H9 (cell line): ENCODE data around the gene SOX3. TPM values are rescaled to one million over a fixed set of nuclear protein-coding genes. Genes with fewer than 3 reads are reported as not detected.

Experiments used
- DNase-seq: peaks from one replicate; pipeline ENCODE4 v3.0.0-alpha.2; 2017
- H2AFZ ChIP-seq: one replicate; pipeline ENCODE4 v1.6.1; 2013; ENCODE audit warnings: mild to moderate bottlenecking, low read length, control low read depth, moderate library complexity
- H2AK5ac ChIP-seq: 2 replicates; pipeline ENCODE4 v1.6.1; 2013; ENCODE audit warnings: low read length, control low read depth, mixed read lengths; ENCODE audit not compliant: insufficient read length
- H2BK120ac ChIP-seq: one replicate; pipeline ENCODE4 v1.6.1; 2013; ENCODE audit warnings: low read depth, mild to moderate bottlenecking, low read length, control low read depth, inconsistent platforms; ENCODE audit not compliant: poor library complexity, severe bottlenecking
- H2BK12ac ChIP-seq: 2 replicates; pipeline ENCODE4 v1.6.1; 2013; ENCODE audit warnings: low read length, control low read depth, mixed read lengths, low read depth; ENCODE audit not compliant: insufficient read length
- H2BK15ac ChIP-seq: 2 replicates; pipeline ENCODE4 v1.6.1; 2013; ENCODE audit warnings: low read depth, low read length, control low read depth
- H2BK20ac ChIP-seq: one replicate; pipeline ENCODE4 v1.6.1; 2013; ENCODE audit warnings: low read depth, mild to moderate bottlenecking, low read length, control low read depth, inconsistent platforms; ENCODE audit not compliant: poor library complexity, severe bottlenecking
- H2BK5ac ChIP-seq: 2 replicates; pipeline ENCODE4 v1.6.1; 2013; ENCODE audit warnings: low read length, control low read depth, mixed read lengths; ENCODE audit not compliant: insufficient read length
- H3K14ac ChIP-seq: 2 replicates; pipeline ENCODE4 v1.6.1; 2013; ENCODE audit warnings: low read length, control low read depth; ENCODE audit not compliant: insufficient read depth
- H3K18ac ChIP-seq: 2 replicates; pipeline ENCODE4 v1.6.1; 2013; ENCODE audit warnings: low read depth, mild to moderate bottlenecking, mixed read lengths, low read length, control low read depth; ENCODE audit not compliant: insufficient read length
- H3K23ac ChIP-seq: 2 replicates; pipeline ENCODE4 v1.6.1; 2013; ENCODE audit warnings: low read length, control low read depth, mixed read lengths, low read depth; ENCODE audit not compliant: insufficient read length
- H3K23me2 ChIP-seq: 2 replicates; pipeline ENCODE4 v1.6.1; 2013; ENCODE audit warnings: low read depth, mild to moderate bottlenecking, mixed read lengths, low read length, control low read depth; ENCODE audit not compliant: insufficient read length, poor library complexity, severe bottlenecking
- H3K27ac ChIP-seq: 2 replicates; pipeline ENCODE4 v1.5.1; 2013; ENCODE audit warnings: low read length, control low read depth, mixed read lengths, low read depth; ENCODE audit not compliant: insufficient read length
- H3K27me3 ChIP-seq: 2 replicates; pipeline ENCODE4 v1.6.1; 2013; ENCODE audit warnings: low read length, control low read depth, inconsistent platforms; ENCODE audit not compliant: insufficient read depth
- H3K4ac ChIP-seq: 2 replicates; pipeline ENCODE4 v1.6.1; 2013; ENCODE audit warnings: low read depth, mild to moderate bottlenecking, control low read depth, inconsistent platforms, low read length, moderate library complexity
- H3K4me1 ChIP-seq: 2 replicates; pipeline ENCODE4 v1.6.1; 2013; ENCODE audit warnings: low read length, control low read depth, inconsistent platforms; ENCODE audit not compliant: insufficient read depth
- H3K4me2 ChIP-seq: 2 replicates; pipeline ENCODE4 v1.6.1; 2013; ENCODE audit warnings: low read length, control low read depth, mixed read lengths; ENCODE audit not compliant: insufficient read length, insufficient read depth
- H3K56ac ChIP-seq: 2 replicates; pipeline ENCODE4 v1.6.1; 2013; ENCODE audit warnings: low read depth, mild to moderate bottlenecking, mixed read lengths, low read length, control low read depth; ENCODE audit not compliant: insufficient read length
- H3K79me1 ChIP-seq: 2 replicates; pipeline ENCODE4 v1.6.1; 2013; ENCODE audit warnings: low read depth, mild to moderate bottlenecking, moderate library complexity, low read length, control low read depth, inconsistent platforms; ENCODE audit not compliant: insufficient read depth, poor library complexity, severe bottlenecking
- H3K79me2 ChIP-seq: 2 replicates; pipeline ENCODE4 v1.6.1; 2013; ENCODE audit warnings: low read length, control low read depth, inconsistent platforms; ENCODE audit not compliant: insufficient read depth
- H3K9ac ChIP-seq: 2 replicates; pipeline ENCODE4 v1.6.1; 2013; ENCODE audit warnings: low read length, control low read depth, mixed read lengths; ENCODE audit not compliant: insufficient read length; ENCODE audit errors: extremely low read depth
- H3K9me3 ChIP-seq: one replicate; pipeline ENCODE4 v1.6.1; 2013; ENCODE audit warnings: low read depth, low read length, inconsistent platforms; ENCODE audit not compliant: control insufficient read depth
- H3T11ph ChIP-seq: one replicate; pipeline ENCODE4 v1.6.1; 2013; ENCODE audit warnings: mild to moderate bottlenecking, low read length, control low read depth, inconsistent platforms
- H4K20me1 ChIP-seq: one replicate; pipeline ENCODE4 v1.6.1; 2013; ENCODE audit not compliant: control insufficient read depth, insufficient read length, insufficient read depth
- H4K5ac ChIP-seq: 2 replicates; pipeline ENCODE4 v1.6.1; 2013; ENCODE audit warnings: low read depth, mild to moderate bottlenecking, mixed read lengths, low read length, control low read depth; ENCODE audit not compliant: insufficient read length
- H4K8ac ChIP-seq: replicated peaks from 2 replicates; pipeline ENCODE4 v1.6.1; 2013; ENCODE audit warnings: low read length, control low read depth, mixed read lengths, low read depth; ENCODE audit not compliant: insufficient read length
- H4K91ac ChIP-seq: 2 replicates; pipeline ENCODE4 v1.6.1; 2013; ENCODE audit warnings: low read depth, mild to moderate bottlenecking, moderate library complexity, mixed read lengths, low read length, control low read depth; ENCODE audit not compliant: insufficient read length
- H3K27ac Mint-ChIP-seq, 3 experiments: 2 replicates in 2 of 3; 3 replicates in 1 of 3; pipeline ENCODE4 v1.8.0; 2020 to 2021; ENCODE audit warnings: mixed read lengths in 3 of 3, mild to moderate bottlenecking in 1 of 3, moderate library complexity in 1 of 3
- H3K27me3 Mint-ChIP-seq: 2 replicates; pipeline ENCODE4 v1.8.0; 2021; ENCODE audit warnings: low read depth, mild to moderate bottlenecking, moderate library complexity, mixed read lengths
- H3K36me3 Mint-ChIP-seq, 3 experiments: 2 replicates in 2 of 3; 3 replicates in 1 of 3; pipeline ENCODE4 v1.8.0; 2020 to 2021; ENCODE audit warnings: low read depth in 3 of 3, mixed read lengths in 3 of 3; ENCODE audit not compliant: insufficient read depth in 1 of 3
- H3K4me1 Mint-ChIP-seq, 2 experiments: 2 replicates each; pipeline ENCODE4 v1.8.0; 2020; ENCODE audit warnings: mixed read lengths in 2 of 2
- H3K4me3 Mint-ChIP-seq, 2 experiments: 2 replicates in 1 of 2; 3 replicates in 1 of 2; pipeline ENCODE4 v1.8.0; 2020 to 2021; ENCODE audit warnings: mild to moderate bottlenecking in 2 of 2, mixed read lengths in 2 of 2, moderate library complexity in 1 of 2
- H3K9me3 Mint-ChIP-seq, 2 experiments: 2 replicates in 1 of 2; 3 replicates in 1 of 2; pipeline ENCODE4 v1.8.0; 2020; ENCODE audit warnings: mild to moderate bottlenecking in 2 of 2, mixed read lengths in 2 of 2, moderate library complexity in 1 of 2
- WGBS: extraction: QIAGEN DNeasy Blood & Tissue Kit; methylation state at CpG from one replicate; pipeline ENCODE4 v1.1.7; 2013; ENCODE audit warnings: missing lambda C conversion rate, low lambda C conversion rate, mixed read lengths; ENCODE audit not compliant: insufficient read length; ENCODE audit errors: extremely low coverage; 5-methylcytosine and 5-hydroxymethylcytosine counted together
- total RNA-seq: library from RNA; stranded (reverse); gene quantifications from 2 replicates; pipeline ENCODE4 v1.2.1, GENCODE V29; 2021
- TF ChIP-seq, protein P1 (sequence below): fragments of 200-600 bp; sonication (generic); conservative IDR thresholded peaks from 3 replicates; pipeline ENCODE4 v1.8.0; 2021; ENCODE audit warnings: antibody characterized with exemption, mild to moderate bottlenecking

SOX3 gene
- total RNA-seq, 1 experiment from 2014 or later, result 7.7 TPM

DNA sequence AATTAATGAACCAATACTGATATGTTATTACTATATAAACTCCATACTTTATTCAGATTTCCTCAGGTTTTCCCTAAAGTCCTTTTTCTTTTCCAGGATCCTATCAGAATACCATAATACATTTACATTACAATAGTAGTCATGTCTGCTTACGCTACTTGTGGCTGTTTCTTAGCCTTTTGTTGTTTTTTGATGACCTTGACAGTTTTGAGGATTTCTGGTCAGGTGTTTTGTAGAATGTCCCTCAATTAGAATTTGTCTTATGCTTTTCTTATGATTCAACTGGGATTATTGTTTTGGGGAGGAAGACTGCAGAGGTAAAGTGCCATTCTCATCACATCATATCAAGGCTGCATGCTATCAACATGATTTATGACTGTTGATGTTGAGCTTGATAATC lies 9.1 kb downstream of the SOX3 start:
- Mint-ChIP-seq H3K4me3 (no peak overlapping the region), H3K36me3 (no peaks in the 10 kb centered on the region), H3K27ac (no peak overlapping the region), H3K27me3 (peaks cover 35% of the 10 kb centered on the region), H3K9me3 (no peaks in the 10 kb centered on the region; a peak in 2 of 5 replicates), H3K4me1 (peaks cover 17 to 23% of the 10 kb centered on the region in 2 experiments)
- Histone ChIP-seq H3K4ac (no peak overlapping the region), H3K27me3 (no peaks in the 10 kb centered on the region), H2BK120ac (no peak overlapping the region), H2BK12ac (no peak overlapping the region), H2BK15ac (no peak overlapping the region), H3K14ac (no peak overlapping the region), H3T11ph (no peak overlapping the region), H4K5ac (no peak overlapping the region), H3K4me2 (no peak overlapping the region), H3K18ac (no peak overlapping the region), H2BK20ac (no peak overlapping the region), H2AK5ac (no peak overlapping the region), H3K79me1 (no peaks in the 10 kb centered on the region), H4K8ac (no peak overlapping the region), H3K56ac (no peak overlapping the region), H3K4me1 (no peaks in the 10 kb centered on the region; the same call in 1 of the 2 replicates), H4K20me1 (no peaks in the 10 kb centered on the region), H3K79me2 (no peaks in the 10 kb centered on the region), H3K9ac (no peak overlapping the region), H4K91ac (no peak overlapping the region), H3K23ac (no peak overlapping the region), H3K23me2 (no peaks in the 10 kb centered on the region), H2BK5ac (no peak overlapping the region), H3K27ac (no peak overlapping the region), H2AFZ (no peak overlapping the region), H3K9me3 (no peaks in the 10 kb centered on the region)
- TF ChIP-seq, protein P1, sequence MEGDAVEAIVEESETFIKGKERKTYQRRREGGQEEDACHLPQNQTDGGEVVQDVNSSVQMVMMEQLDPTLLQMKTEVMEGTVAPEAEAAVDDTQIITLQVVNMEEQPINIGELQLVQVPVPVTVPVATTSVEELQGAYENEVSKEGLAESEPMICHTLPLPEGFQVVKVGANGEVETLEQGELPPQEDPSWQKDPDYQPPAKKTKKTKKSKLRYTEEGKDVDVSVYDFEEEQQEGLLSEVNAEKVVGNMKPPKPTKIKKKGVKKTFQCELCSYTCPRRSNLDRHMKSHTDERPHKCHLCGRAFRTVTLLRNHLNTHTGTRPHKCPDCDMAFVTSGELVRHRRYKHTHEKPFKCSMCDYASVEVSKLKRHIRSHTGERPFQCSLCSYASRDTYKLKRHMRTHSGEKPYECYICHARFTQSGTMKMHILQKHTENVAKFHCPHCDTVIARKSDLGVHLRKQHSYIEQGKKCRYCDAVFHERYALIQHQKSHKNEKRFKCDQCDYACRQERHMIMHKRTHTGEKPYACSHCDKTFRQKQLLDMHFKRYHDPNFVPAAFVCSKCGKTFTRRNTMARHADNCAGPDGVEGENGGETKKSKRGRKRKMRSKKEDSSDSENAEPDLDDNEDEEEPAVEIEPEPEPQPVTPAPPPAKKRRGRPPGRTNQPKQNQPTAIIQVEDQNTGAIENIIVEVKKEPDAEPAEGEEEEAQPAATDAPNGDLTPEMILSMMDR, result no peak
- DNase-seq, result no peak
- WGBS, result no CpG with 5 or more reads among the region's 1 CpG
